ENCODE measurements around the gene BRSK2.

- TF ChIP-seq CTCF (IDR thresholded peaks at IDR 0.05; ENCODE audit: low read length) (no peak), EZH2 (optimal IDR thresholded peaks at IDR 0.05; ENCODE audit: low read depth, low read length) (no peak)
Observed at GRCh38 chr11:1435820-1436467, 46.2 kb downstream of the BRSK2 start.
